H1 (cell line): ENCODE results near the gene CCNY. TPM values are rescaled to one million over a fixed set of nuclear protein-coding genes. Genes with fewer than 3 reads are reported as not detected.

Source experiments
- CTCF ChIA-PET: fragments of 300-600 bp; sonication (Branson Sonifier 250); formaldehyde crosslinking; loops from one replicate; lab custom pipeline; 2021; ENCODE audit not compliant: partially characterized antibody; lab: Charles Lee
- POLR2A ChIA-PET: fragments of 300-600 bp; sonication (Branson Sonifier 250); formaldehyde crosslinking; loops from one replicate; lab custom pipeline; 2021; ENCODE audit warnings: inconsistent platforms; ENCODE audit not compliant: partially characterized antibody; lab: Charles Lee
- DNase-seq, 2 experiments: peaks; one replicate each; pipeline versions ENCODE4 v3.0.0 to v3.0.0-alpha.2; 2010 to 2022; ENCODE audit warnings: low spot score in 2 of 2, low read depth in 1 of 2, mixed read lengths in 1 of 2
- FAIRE-seq: peaks from 2 replicates; lab custom pipeline; 2011; peaks lifted over from hg19 to GRCh38; lab: Jason Lieb, UNC
- H2AFZ ChIP-seq: 2 replicates; pipeline ENCODE4 v1.8.1; 2012; ENCODE audit warnings: low read length, inconsistent platforms
- H2AK5ac ChIP-seq: 2 replicates; pipeline ENCODE4 v1.6.1; 2013; ENCODE audit warnings: low read depth, low read length
- H2BK120ac ChIP-seq: replicated peaks from 2 replicates; pipeline ENCODE3; 2013; ENCODE audit warnings: low read depth, low read length, inconsistent platforms
- H2BK12ac ChIP-seq: 2 replicates; pipeline ENCODE4 v1.6.1; 2013; ENCODE audit warnings: low read depth, low read length
- H2BK15ac ChIP-seq: 2 replicates; pipeline ENCODE4 v1.6.1; 2013; ENCODE audit warnings: low read length
- H2BK20ac ChIP-seq: 2 replicates; pipeline ENCODE4 v1.6.1; 2013; ENCODE audit warnings: low read length
- H2BK5ac ChIP-seq: 2 replicates; pipeline ENCODE4 v1.6.1; 2013; ENCODE audit warnings: low read depth, low read length
- H3K14ac ChIP-seq: 2 replicates; pipeline ENCODE4 v1.6.1; 2013; ENCODE audit warnings: inconsistent platforms; ENCODE audit not compliant: insufficient read length
- H3K18ac ChIP-seq: 2 replicates; pipeline ENCODE4 v1.6.1; 2013; ENCODE audit warnings: low read length; ENCODE audit errors: extremely low read depth
- H3K23ac ChIP-seq: 2 replicates; pipeline ENCODE4 v1.6.1; 2013; ENCODE audit warnings: inconsistent platforms; ENCODE audit not compliant: insufficient read length
- H3K23me2 ChIP-seq: 2 replicates; pipeline ENCODE4 v1.6.1; 2013; ENCODE audit warnings: low read depth, low read length
- H3K27ac ChIP-seq: 2 replicates; pipeline ENCODE4 v1.6.1; 2011; ENCODE audit warnings: low read depth, low read length, inconsistent platforms
- H3K27me3 ChIP-seq, 4 experiments: replicated peaks in 1 of 4; 1 replicate in 1 of 4; 2 replicates in 3 of 4; pipeline versions ENCODE4 v1.6.1 to v1.8.1; 2011 to 2013; ENCODE audit warnings: low read length in 3 of 4, mild to moderate bottlenecking in 3 of 4, inconsistent platforms in 2 of 4, mixed read lengths in 2 of 4, moderate library complexity in 1 of 4; ENCODE audit not compliant: control insufficient read depth in 3 of 4, insufficient read depth in 3 of 4; ENCODE audit errors: extremely low read depth in 1 of 4
- H3K36me3 ChIP-seq, 4 experiments: 2 replicates each; pipeline versions ENCODE4 v1.6.1 to v1.8.1; 2011 to 2013; ENCODE audit warnings: mild to moderate bottlenecking in 4 of 4, low read length in 3 of 4, moderate library complexity in 2 of 4, control low read depth in 1 of 4, inconsistent platforms in 1 of 4; ENCODE audit not compliant: insufficient read depth in 4 of 4, control insufficient read depth in 2 of 4
- H3K4ac ChIP-seq: replicated peaks from 2 replicates; pipeline ENCODE3; 2013; ENCODE audit warnings: low read length, low read depth, mixed read lengths, inconsistent platforms; ENCODE audit not compliant: insufficient read length
- H3K4me1 ChIP-seq, 4 experiments: replicated peaks in 1 of 4; 1 replicate in 1 of 4; 2 replicates in 3 of 4; pipeline versions ENCODE4 v1.6.1 to v1.8.1; 2011 to 2013; ENCODE audit warnings: low read length in 3 of 4, inconsistent platforms in 2 of 4, mixed read lengths in 1 of 4; ENCODE audit not compliant: insufficient read depth in 4 of 4, control insufficient read depth in 3 of 4
- H3K4me2 ChIP-seq, 2 experiments: 2 replicates each; pipeline versions ENCODE4 v1.6.1 to v1.8.1; 2011 to 2013; ENCODE audit warnings: low read depth in 2 of 2, low read length in 2 of 2, control low read depth in 1 of 2, inconsistent platforms in 1 of 2, mild to moderate bottlenecking in 1 of 2; ENCODE audit not compliant: insufficient read depth in 1 of 2
- H3K4me3 ChIP-seq, 4 experiments: fragments of 200-600, 300-600 bp in 1 of 4; sonication (generic), shearing (Covaris generic), sonication (Bioruptor Twin) in 1 of 4; 2 replicates each; pipeline versions ENCODE4 v1.5.1 to v1.8.1; 2011 to 2016; ENCODE audit warnings: low read length in 4 of 4, low read depth in 3 of 4, control low read depth in 2 of 4, inconsistent platforms in 2 of 4, mild to moderate bottlenecking in 2 of 4, mixed read lengths in 1 of 4, moderate library complexity in 1 of 4; ENCODE audit not compliant: insufficient read depth in 2 of 4; ENCODE audit errors: extremely low read depth in 1 of 4
- H3K56ac ChIP-seq: replicated peaks from 2 replicates; pipeline ENCODE3; 2013; ENCODE audit warnings: low read depth, mild to moderate bottlenecking, mixed read lengths, low read length, inconsistent platforms; ENCODE audit not compliant: insufficient read length
- H3K79me1 ChIP-seq: 2 replicates; pipeline ENCODE4 v1.6.1; 2013; ENCODE audit warnings: low read depth, low read length, control low read depth
- H3K79me2 ChIP-seq, 2 experiments: 2 replicates each; pipeline versions ENCODE4 v1.6.1 to v1.8.1; 2012 to 2013; ENCODE audit warnings: low read length in 2 of 2, mild to moderate bottlenecking in 2 of 2, inconsistent platforms in 1 of 2; ENCODE audit not compliant: insufficient read depth in 2 of 2, control insufficient read depth in 1 of 2
- H3K9ac ChIP-seq, 4 experiments: replicated peaks in 1 of 4; 1 replicate in 1 of 4; 2 replicates in 3 of 4; pipeline versions ENCODE4 v1.6.1 to v1.8.1; 2011 to 2013; ENCODE audit warnings: low read depth in 3 of 4, low read length in 3 of 4, control low read depth in 2 of 4, mild to moderate bottlenecking in 2 of 4, moderate library complexity in 2 of 4, inconsistent platforms in 1 of 4; ENCODE audit errors: extremely low read depth in 1 of 4
- H3K9me3 ChIP-seq, 2 experiments: 2 replicates each; pipeline versions ENCODE4 v1.6.1 to v1.8.1; 2012 to 2013; ENCODE audit warnings: mild to moderate bottlenecking in 2 of 2, moderate library complexity in 2 of 2, control low read depth in 1 of 2, inconsistent platforms in 1 of 2, low read depth in 1 of 2, low read length in 1 of 2, mixed read lengths in 1 of 2; ENCODE audit not compliant: insufficient read depth in 2 of 2
- H4K20me1 ChIP-seq, 2 experiments: replicated peaks in 1 of 2; 2 replicates each; pipeline versions ENCODE3 to v1.8.1; 2011 to 2013; ENCODE audit warnings: inconsistent platforms in 2 of 2, low read length in 2 of 2, mild to moderate bottlenecking in 1 of 2; ENCODE audit not compliant: insufficient read depth in 2 of 2, control insufficient read depth in 1 of 2
- H4K5ac ChIP-seq: 2 replicates; pipeline ENCODE4 v1.6.1; 2013; ENCODE audit warnings: low read length, low read depth, mixed read lengths, inconsistent platforms; ENCODE audit not compliant: insufficient read length
- H4K8ac ChIP-seq: 2 replicates; pipeline ENCODE4 v1.8.0; 2013; ENCODE audit warnings: mild to moderate bottlenecking, moderate library complexity, low read length, inconsistent platforms; ENCODE audit not compliant: insufficient read depth; ENCODE audit errors: extremely low read depth
- H4K91ac ChIP-seq: replicated peaks from 2 replicates; pipeline ENCODE3; 2013; ENCODE audit warnings: low read length, mixed read lengths, inconsistent platforms; ENCODE audit not compliant: insufficient read length
- JUND ChIP-seq: IDR thresholded peaks from 2 replicates; pipeline ENCODE4 v1.6.1; 2011; ENCODE audit warnings: mild to moderate bottlenecking, improper control_type of control experiment, low read length
- MAFK ChIP-seq: IDR thresholded peaks from 2 replicates; pipeline ENCODE4 v1.6.1; 2012; ENCODE audit warnings: low read depth, mild to moderate bottlenecking, improper control_type of control experiment, low read length
- POU5F1 ChIP-seq: IDR thresholded peaks from 2 replicates; pipeline ENCODE4 v1.6.1; 2011; ENCODE audit warnings: low read depth, mild to moderate bottlenecking, low read length, moderate library complexity
- SP2 ChIP-seq: IDR thresholded peaks from 2 replicates; pipeline ENCODE4 v1.6.1; 2012; ENCODE audit warnings: mild to moderate bottlenecking, low read length, inconsistent platforms
- WGBS, 2 experiments: shearing (Covaris generic) in 1 of 2; methylation state at CpG; one replicate each; pipeline versions ENCODE4 v1.1.6 to v1.1.7; 2013 to 2015; ENCODE audit warnings: low lambda C conversion rate in 2 of 2, mixed read lengths in 2 of 2, inconsistent platforms in 1 of 2, low coverage in 1 of 2, missing lambda C conversion rate in 1 of 2; ENCODE audit not compliant: insufficient replicate concordance in 2 of 2, insufficient coverage in 1 of 2, insufficient read length in 1 of 2; ENCODE audit errors: extremely low coverage in 1 of 2, missing lambda C conversion rate in 1 of 2; 5-methylcytosine and 5-hydroxymethylcytosine counted together
- polyA plus RNA-seq, 7 experiments: library from polyadenylated mRNA; depleted of rRNA in 3 of 7; stranded (reverse) in 5 of 7; unstranded in 2 of 7; fragments of >200 nt in 5 of 7; fragments of 200-250 nt in 2 of 7; gene quantifications; 1 replicate in 5 of 7; 2 replicates in 1 of 7; 4 replicates in 1 of 7; pipeline versions ENCODE4 v1.2.1 to v1.2.3, GENCODE V29; 2011 to 2013; ENCODE audit warnings: missing spikeins in 2 of 7, mixed read lengths in 2 of 7
- total RNA-seq: library from RNA; stranded (reverse); fragmentation: NEBNext Ultra II Directional; extraction: Animal tissue kit (Norgen Biotek cat#: 25700); gene quantifications from 2 replicates; pipeline ENCODE4 v1.2.1, GENCODE V29; 2021

CCNY gene
- total and polyA plus RNA-seq, 2 of the 8 experiments (the other 6 are each of a cell fraction or from before 2014, with no cell fraction given): 25.3 to 68.2 TPM

GRCh38 chr10:35427543-35427942 lies 91.2 kb downstream of the CCNY start:
- Histone ChIP-seq H3K4ac (no peak overlapping the region), H3K4me1 (peaks cover 6 to 14% (median 12%) of the 10 kb centered on the region in 4 experiments; a peak in 6 of 7 replicates), H3K23ac (no peak overlapping the region), H2BK12ac (no peak overlapping the region), H2AK5ac (no peak overlapping the region), H3K4me3 (no peak overlapping the region), H4K5ac (no peak overlapping the region), H3K79me2 (peaks cover 0 to 78% of the 10 kb centered on the region in 2 experiments; a peak in 2 of 4 replicates), H3K14ac (no peak overlapping the region), H3K9me3 (no peaks in the 10 kb centered on the region), H3K27me3 (no peaks in the 10 kb centered on the region), H3K9ac (no peak overlapping the region), H4K91ac (no peak overlapping the region), H2BK120ac (no peak overlapping the region), H2BK5ac (no peak overlapping the region), H3K27ac (no peak overlapping the region), H3K4me2 (no peak overlapping the region), H3K18ac (no peak overlapping the region), H2BK20ac (no peak overlapping the region), H4K8ac (no peak overlapping the region), H3K56ac (no peak overlapping the region), H2BK15ac (no peak overlapping the region), H3K23me2 (peaks cover 1% of the 10 kb centered on the region; the same call in 1 of the 2 replicates), H2AFZ (no peak overlapping the region), H4K20me1 (peaks cover 2 to 7% of the 10 kb centered on the region in 2 experiments), H3K79me1 (peaks cover 14% of the 10 kb centered on the region), H3K36me3 (no peaks in the 10 kb centered on the region; a peak in 1 of 8 replicates)
- TF ChIP-seq JUND (no peak), SP2 (no peak), MAFK (no peak), POU5F1 (no peak)
- 81% methylated on average over 1 of the region's 1 CpG; no CpG with 5 or more reads in 1 of the 2 experiments for WGBS, 2 experiments
- CTCF ChIA-PET: interaction anchor here (0.6 to 2.1 kb wide), 4 partner anchors 10 to 130 kb away, joined by 3 to 8 read pairs (median 3); no protein-coding TSS in a partner anchor
- POLR2A ChIA-PET: interaction anchor here (0.6 kb wide), 1 partner anchor 8 kb away, joined by 3 read pairs; no protein-coding TSS in a partner anchor
- no peak for FAIRE-seq
- no peak for DNase-seq
